ENCODE data around the gene C2orf72.
"Not testable (repeated sequence)": the region's sequence is repeated elsewhere in the genome, so short reads cannot be mapped to it uniquely, and the experiment has no call there.

C2orf72 gene

DNA sequence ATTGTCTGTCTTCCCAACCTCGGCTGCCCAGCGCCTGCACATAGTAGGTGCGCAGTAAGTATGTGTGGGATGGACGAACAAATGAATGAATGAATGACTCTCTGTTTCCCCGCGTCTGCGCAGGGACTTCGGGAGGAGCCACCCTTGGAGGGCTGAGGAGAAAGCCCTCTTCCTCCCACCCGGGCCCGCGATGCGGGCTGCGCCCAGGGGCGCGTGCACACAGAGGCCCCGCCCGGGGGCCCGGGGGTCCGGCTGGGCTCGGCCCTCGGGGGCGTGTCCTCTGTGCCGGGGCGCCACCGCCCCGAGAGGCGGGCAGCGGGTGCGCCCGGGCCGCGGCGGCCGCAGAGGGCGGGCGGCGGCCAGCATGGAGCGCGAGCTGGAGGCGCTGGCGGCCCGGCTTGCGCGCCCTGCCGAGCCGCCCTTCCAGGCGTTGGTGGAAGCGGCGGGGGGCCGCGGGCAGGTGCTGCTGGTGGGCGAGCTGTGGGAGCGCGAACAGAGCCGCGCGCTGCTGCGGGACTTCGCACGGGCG is at the start of gene C2orf72:
TSS of gene C2orf72 (plus strand) at position 322 of the 529 bp plus-strand sequence. CDS start at position 365, 43 bp downstream.
- DNase-seq (ENCODE audit: low read depth), result no peak

DNA sequence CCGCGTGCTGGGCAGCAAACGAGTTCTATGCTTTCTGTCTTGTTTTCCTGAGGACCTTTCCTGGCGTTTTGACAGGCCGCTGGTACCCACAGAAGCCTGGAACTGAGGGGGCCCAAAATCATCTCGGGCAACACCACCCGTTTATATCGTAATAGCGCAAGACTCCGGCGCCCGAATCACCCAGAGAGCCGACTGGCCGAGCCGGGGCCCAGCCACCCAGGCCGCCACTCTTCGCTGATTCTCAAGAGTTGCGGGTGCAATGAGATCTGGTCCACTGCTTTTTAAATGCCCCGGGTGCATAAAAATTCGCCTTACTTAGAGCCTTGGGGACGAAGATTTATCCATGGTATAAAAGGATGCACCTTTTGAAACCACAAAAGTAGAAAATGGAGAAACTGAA is 47.6 kb upstream of the C2orf72 start:
- no peak for DNase-seq (ENCODE audit: low read depth)

DNA sequence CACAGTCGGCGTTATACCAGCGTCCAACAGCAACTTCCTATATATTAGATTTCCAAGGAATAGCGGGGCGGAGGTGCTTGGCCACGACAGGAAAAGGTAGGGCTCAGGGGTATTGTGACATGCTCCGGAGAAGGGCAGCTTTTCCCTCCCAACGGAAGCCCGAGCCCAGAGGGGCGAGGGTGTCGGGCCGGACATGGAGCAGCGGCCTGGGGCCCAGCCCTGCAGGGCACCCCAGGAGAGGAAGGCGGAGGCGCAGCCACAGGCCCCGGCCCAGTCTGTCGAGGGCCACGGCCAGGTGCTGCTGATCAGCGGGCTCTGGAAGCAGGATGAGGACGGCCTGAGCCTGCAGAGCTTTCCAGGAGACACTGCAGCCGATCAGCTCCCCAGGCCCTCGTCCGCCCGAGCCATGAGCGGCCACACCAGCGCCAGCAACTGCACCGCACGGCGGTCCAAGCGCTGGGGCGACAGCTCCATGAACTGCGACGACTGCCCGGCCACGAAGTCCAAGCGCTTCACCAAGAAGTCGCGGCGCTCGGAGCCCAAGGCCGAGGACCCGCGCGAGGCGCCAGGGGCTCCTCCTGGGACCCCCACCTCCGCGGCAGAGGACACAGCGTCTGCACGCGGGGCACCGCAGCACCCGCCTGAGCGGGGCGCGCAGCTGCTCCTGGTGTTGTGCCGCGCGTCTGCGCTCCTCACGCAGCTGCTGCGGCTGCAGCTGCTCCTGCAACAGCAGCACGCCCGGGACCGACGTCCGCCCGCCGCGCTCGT is 47.0 kb upstream of the C2orf72 start:
- DNase-seq (ENCODE audit: low read depth), result no peak

DNA sequence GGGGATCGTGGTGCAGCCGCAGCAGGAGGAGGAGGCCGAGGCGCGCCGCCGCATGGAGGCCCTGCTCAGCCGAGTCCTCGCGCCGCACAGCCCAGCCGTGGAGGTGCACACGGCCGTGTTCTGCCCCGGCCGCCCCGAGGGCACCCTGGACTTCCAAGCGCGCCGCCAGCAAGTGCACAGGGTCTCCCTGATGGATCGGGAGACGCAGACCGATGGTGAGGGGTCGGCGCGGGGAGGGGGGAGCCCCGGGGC is 46.5 kb upstream of the C2orf72 start:
- DNase-seq (ENCODE audit: low read depth), result no peak

DNA sequence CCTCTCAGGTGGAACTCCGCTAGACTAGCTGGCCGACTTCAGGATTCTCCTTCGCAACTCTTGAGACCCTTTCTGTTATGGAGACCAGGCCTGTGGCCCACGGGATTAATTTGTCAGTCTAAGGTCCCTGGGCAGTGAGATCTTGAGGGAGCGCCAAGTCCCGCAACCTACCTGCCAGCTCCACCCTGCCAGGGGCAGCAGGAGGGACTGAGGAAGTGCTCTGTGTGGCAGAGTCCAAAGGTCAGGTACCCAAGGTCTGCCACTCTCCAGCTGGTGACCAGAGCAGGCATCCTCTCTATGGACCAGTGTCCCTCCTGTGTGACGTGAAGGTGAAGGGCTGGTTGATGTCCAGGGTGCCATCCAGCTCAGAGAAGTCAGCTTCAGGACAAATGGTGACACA is 45.7 kb upstream of the C2orf72 start:
- no peak for DNase-seq (ENCODE audit: low read depth)

DNA sequence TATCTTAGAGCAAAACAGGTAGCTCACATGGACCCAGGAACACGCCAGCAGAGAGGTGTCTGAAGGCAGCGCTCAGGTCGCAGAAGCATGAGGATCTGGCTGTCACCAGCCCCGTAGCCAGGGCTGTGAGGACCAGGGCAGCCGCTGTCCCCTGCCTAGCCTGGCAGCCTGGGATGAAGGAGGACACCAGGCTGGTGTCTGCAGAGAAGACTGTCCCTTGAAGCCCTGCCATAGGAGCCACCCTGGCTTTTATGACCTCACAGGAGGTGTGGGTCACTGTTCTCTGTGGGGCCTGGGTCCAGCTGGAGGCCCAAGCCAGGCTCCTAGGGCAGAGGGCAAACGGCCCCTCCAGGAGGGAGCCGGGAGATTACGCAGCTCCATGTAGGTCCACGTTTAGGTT is 41.5 kb upstream of the C2orf72 start, which contains the start of gene SPATA3:
TSS of gene SPATA3 (plus strand) at position 301 of the 400 bp plus-strand sequence. CDS start 113 bp downstream, outside the sequence.
- DNase-seq (ENCODE audit: low read depth), result no peak

DNA sequence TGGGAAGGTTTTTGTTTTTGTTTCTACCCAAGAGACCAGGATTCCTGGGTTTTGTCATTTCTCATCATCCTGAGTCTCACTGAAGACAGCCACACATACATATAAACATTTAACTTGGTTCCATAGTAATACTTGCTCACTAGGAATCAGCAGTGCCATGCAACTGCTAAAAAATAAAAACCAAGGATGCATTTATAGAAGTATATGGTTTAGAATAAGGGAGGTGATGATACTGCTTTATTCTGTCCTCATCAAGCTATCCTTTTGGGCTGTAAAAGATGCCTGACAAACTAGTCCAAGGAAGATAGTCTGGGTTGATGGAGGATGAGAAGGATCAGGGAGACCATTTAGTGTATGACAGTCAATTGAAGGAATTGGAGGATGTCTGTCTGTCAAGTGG is 40.7 kb upstream of the C2orf72 start:
- DNase-seq (ENCODE audit: low read depth), result no peak

DNA sequence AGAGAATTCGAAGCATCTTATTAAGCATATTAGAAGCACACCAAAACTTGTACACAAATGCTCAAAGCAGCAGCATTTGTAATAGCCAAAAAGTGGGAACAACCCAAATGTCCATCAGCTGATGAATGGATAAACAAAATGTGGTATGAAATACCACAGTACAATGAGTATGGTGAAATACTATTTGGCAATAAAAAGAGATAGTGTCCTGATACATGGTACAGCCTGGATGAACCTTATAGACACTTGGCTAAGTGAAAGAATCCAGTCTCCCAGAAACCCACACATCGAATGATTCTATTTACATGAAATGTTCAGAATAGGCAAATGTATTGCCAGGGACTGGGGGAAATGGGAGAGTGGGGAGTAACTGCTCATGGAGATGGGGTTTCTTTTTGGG is 38.4 kb upstream of the C2orf72 start:
- no peak for DNase-seq (ENCODE audit: low read depth)

DNA sequence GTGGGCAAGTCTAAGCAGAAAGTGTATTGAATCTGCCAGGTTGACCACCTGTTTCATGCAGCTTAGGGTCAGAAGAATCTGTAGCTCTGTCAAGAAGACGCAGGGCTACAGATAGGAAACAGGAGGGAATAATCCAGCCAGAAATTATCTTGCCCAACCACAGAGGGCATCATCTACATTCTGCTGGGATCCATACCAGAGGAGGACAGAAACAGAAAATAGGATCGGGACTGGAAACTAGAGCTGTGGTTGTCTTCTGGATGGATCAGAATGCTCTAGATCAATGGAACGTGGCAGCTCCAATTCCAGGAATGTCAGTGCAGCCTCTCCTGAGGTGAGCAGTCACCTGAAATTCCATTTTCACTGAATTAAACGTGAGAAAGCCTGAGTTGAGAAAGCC is 37.8 kb upstream of the C2orf72 start:
- DNase-seq (ENCODE audit: low read depth), result no peak

DNA sequence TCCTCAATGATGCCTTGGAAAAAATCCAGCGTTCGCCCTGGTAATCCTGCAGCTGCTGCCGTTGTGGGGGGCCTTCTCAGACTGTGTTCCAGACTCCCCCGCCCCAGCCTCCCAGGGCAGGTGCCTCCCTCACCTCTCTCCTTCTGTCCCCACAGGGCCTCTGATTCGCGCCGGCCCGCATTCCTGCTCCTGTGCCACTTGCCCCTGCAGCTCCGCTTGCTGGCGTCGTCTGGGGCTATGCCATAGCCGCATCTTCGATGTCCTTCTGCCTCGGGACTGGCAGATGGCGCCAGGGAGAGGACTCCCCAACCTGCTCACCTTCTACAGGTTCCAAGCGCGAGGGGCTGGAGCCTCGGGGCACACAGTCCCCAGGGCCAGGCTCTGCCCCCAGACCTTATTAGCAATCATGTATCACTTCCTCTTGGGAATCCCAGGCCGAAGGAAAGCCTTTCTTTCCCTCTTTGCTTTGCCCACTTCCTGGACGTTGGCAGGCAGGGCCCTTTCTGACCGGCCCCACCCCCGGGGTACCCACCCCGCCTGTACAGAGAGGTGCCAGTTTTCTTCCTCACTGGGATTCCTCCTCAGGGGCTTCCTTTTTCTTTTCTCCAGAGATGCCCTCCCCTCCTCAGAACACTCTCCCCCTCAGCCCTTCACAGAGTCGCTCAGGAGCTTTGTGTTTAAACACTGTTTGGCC is 37.0 kb upstream of the C2orf72 start:
- no peak for DNase-seq (ENCODE audit: low read depth)

DNA sequence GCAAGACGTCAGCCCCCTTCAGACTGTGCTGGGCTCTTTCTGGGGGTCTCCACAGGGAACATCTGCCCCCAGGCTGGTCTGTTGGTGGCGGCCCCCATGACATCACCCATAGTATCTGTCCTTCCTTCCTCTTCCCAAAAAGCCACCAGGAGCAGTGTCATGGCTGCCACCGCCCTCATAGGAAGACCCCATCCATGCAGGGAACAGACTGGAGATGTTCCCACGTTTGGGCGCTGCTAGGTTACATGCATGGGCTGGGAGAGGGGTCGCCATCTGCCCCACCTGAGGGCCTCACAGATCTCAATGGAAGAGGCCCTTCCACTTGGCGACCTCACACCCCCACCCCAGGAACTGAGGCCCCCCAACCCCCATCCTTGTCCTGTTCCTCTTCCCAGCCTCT is 36.3 kb upstream of the C2orf72 start:
- DNase-seq (ENCODE audit: low read depth), result no peak

DNA sequence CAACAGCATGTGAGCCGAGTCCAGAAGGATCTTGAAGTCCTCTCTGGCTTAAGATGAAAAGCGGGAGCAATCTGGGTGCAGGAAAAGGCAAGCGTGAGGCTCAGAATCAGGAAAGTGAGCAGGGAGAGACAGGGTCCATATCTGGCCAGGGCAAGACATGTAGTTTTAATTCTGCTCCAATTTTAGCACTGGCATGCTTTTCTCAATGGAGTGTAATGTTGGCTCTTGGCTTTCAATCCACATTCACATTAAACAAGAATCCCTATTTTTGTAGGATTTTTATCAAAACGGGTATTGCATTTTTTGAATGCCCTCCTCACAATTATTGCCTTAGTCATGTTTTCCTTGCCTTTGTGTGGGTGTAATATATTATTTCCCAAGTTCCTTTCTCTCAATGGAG is 35.4 kb upstream of the C2orf72 start:
- DNase-seq (ENCODE audit: low read depth), result no peak

DNA sequence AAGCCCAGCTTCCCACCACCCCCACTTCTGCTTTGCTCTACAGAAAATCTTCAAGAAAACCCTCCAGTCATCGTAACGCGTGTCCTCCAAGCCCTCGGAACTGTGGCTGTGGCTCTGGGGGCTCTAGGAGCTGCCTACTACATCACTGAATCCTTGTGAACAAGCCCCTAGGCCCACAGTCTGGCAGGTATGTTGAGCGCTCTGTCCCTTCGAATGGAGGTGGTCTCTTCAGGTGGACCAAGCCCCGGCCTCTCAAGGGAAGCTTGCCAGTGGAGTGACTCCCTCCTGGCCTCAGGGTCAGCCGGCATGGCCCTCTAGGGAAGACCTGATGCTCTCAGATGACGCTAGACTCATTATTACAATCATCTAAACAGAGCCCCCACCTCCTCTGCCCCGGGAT is 34.7 kb upstream of the C2orf72 start:
- DNase-seq (ENCODE audit: low read depth), result no peak

DNA sequence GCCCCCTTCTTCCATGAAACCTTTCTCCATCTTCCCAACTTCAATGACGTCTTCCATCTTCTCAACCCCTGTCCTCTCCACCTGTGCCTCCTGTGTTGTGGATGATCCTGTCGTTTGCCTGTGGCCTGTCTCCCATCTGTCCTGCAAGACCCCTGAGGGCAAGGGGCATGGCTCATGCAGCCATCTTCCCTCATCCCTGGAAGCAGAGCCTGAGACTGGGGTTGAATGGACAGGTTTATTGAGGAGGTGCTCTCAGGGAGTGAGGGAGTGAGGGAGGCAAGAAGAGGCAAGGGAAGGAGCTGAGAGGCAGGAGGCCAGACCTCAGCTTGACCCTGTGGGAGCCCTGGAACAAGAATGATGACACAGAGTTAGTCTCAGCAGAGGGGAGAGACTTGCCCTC is 34.1 kb upstream of the C2orf72 start:
- DNase-seq (ENCODE audit: low read depth), result no peak

DNA sequence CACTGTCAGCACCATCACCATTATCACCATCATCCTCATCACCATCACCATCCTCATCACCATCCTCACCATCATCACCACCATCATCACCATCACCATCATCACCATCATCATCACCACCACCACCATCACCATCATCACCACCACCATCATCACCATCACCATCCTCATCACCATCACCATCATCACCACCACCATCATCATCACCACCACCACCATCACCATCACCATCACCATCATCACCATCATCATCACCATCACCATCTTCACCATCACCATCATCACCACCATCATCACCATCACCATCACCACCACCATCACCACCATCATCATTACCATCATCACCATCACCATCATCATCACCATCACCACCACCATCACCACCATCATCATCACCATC is 32.4 kb upstream of the C2orf72 start:
- DNase-seq (ENCODE audit: low read depth), result not testable (repeated sequence)

DNA sequence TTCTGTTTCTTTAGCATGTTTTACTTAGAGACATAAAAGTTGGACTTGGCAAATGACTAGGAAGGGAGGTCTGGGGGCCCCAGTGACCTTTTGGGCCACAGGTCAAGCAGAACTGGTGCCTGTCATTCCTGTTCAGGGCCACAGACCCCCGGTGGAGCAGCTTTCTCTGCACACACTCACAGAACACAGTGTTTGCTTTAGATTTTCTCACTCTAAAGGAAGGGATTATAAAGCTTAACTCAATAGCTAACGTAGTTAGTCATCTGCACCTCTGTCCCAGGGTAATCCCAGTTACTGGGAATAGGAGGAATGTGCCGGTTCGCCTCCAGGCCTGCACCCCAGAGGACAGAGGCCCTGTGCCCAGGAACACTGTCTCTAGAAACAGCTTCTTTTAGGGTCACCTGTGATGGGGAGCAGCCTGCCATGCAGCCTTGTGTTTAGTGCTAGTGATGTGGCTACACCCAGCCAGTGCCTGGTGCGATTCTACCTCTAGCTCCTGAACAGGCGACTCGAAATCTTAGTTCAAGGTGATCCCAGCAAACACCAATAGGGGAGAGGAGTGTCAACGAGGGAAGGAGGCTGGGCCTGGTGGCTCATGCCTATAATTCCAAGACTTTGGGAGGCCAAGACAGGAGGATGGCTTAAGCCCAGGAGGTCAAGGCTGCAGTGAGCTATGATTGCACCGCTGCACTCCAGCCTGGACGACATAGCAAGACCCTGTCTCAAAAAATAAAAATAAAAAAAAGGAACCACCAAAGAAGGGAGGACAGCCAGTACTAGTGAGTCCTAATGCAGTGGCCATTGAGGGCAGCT is 29.8 kb upstream of the C2orf72 start:
- no peak for DNase-seq (ENCODE audit: low read depth)

DNA sequence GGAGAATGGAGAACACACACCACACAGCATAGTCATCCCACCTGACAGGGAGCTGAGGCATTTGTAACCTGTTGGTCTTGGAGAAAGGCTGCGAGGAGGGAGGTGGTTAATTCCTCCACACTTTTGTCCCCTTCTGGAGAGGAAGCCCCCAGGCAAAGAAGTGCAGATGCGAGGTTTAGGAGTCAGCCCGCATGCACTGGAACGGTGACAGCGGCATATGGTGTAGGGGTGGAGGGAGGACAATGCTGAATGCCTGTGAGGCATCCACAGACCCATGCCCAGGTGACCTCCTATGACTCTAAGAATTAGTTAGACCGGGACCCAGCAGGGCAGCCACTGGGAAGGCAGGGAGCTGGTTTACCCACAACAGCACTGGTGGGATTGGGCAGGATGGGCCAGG is 29.2 kb upstream of the C2orf72 start:
- no peak for DNase-seq (ENCODE audit: low read depth)

DNA sequence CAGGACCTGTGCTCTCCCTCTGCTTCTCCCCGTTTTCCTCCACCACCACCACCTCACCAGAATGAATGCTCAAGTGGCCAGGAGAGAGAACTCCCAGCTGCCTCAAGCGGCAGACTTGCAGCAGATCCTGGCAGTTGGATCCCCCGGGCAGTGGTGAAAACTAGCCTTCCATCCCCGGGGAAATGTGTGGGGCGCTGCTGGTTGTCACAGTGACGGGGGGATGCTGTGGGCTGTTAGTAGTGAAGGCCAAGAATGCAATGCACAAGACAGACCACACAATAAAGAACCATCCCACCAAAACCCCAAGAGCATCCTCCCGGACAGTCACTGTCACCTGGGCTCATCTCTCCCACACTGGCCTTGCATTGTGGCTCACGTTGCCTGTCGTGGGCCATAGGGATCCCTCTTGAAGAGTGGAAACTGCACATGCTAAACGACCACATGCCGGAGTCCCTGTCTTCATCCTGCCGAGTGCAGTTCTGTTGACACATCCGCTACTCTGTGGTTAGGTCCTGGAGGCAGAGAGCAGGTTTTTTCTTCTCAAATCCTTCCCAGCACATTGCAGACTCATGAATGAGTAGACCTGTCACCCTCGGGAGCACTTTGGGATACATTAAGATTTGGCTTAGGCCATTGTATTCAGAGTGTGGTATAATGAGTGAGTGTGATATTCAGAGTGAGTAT is 27.9 kb upstream of the C2orf72 start:
- no peak for DNase-seq (ENCODE audit: low read depth)

DNA sequence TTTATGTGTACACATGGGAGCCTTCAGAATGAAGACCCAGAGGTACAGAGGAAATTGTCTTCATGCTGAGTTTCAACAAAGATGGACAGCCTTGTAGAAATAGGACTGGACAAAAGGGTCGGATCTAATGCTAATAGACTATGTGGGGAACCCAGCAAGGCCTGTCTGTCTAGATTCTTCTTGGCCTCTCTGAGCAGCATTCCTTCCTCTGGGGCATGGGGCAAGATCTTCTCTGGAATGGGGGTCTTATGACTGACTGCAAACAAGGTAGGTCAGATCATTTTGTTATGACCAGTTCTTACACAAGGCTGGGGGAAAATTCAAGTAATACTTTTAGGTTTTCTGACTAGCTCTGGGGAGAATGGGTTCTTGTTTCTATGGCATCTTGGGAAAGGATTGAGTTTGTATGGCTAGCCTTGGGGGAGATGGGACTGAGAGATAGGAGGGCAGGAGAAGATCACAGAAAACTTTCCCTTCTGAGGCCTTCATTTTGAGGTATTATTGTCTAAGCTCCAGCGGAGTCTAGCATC is 27.1 kb upstream of the C2orf72 start:
- DNase-seq (ENCODE audit: low read depth), result no peak

DNA sequence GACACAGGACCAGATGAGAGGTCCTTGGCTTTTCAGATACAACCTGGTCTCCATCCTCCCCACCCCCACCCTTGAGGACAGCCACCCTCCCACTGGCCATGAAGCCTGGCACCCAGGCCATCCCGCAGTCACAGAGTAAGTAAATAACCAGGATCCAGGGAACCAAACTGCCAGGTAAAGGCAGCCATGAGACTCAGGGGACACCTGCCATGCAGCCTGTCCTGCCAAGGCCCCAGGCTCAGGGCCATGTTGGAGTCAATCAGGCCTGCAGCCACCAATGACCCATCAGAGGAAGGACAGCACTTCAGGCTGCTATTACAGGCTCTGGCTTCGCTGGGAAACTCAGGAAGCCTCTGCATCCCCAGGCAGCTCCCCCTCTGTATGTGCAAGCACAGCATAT is 25.8 kb upstream of the C2orf72 start:
- no peak for DNase-seq (ENCODE audit: low read depth)

DNA sequence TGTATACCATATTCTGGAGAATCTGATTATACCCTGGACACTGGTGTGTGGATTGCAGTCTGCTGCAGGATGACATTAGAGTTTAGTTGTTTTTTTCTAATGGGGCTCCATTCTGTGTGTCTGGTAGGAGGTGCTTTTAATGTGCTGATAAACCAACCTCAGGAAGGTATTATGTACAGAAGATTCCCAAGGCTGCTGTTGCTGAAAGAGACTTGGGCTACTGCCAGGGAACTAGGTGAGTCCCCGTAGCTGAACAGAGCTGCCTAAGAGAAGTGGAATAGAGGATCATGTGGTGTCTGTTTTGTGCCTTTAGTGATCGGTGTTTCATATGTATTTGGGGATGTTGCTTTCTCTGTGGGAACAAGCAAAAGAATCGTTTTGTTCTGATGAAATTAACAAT is 24.9 kb upstream of the C2orf72 start:
- DNase-seq (ENCODE audit: low read depth), result no peak

DNA sequence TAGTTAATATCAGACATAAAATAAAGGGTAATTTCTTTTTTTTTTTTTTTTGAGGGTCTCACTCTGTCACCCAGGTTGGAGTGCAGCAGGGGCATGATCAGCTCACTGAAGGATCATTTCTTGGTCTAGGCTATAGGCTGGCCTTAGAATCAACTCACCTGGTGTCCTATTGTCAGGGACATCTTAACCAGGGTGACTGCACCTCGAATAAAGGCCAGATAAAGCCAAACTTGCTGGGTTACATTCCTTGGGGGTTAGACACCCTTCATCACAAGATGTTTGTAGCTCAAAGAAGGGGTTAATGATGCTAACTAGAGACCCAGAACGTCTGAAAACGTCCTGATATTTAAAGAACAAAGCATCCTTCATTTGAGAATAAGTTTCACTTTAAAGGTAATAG is 23.5 kb upstream of the C2orf72 start:
- no peak for DNase-seq (ENCODE audit: low read depth)

All from HS-27A (cell line).